ENCODE measurements around the gene EIF4G3.

GRCh38 chr1:20899154-20899972 lies 277.3 kb downstream of the EIF4G3 start:
- TF ChIP-seq CTCF (IDR thresholded peaks at IDR 0.05) (no peak), POLR2A (IDR thresholded peaks at IDR 0.05) (no peak), EP300 (IDR thresholded peaks at IDR 0.05) (no peak)
